ENCODE results near the gene ADAMTS6. TPM values are rescaled to one million over a fixed set of nuclear protein-coding genes. Genes with fewer than 3 reads are reported as not detected.

ADAMTS6 gene
- total RNA-seq, 2 experiments from 2014 or later, result 2.0 to 2.6 TPM

- ChIA-PET CTCF (interaction anchor here (0.8 kb wide), 1 partner anchor 9 kb away, joined by 3 read pairs; no protein-coding TSS in a partner anchor), POLR2A (no interaction called here)
- Histone ChIP-seq H3K27ac (ENCODE audit: low read depth in 1 of 2, low read length in 2 of 2) (no peak overlapping the region), H3K36me3 (ENCODE audit: insufficient read depth, low read length) (no peaks in the 10 kb centered on the region), H3K27me3 (ENCODE audit: control insufficient read depth in 1 of 2, insufficient read depth in 2 of 2, low read length in 2 of 2) (no peaks in the 10 kb centered on the region), H3K9me3 (ENCODE audit: control insufficient read depth in 1 of 2, insufficient read depth in 1 of 2, low read length in 2 of 2) (no peaks in the 10 kb centered on the region), H3K4me1 (ENCODE audit: insufficient read depth, low read length) (no peaks in the 10 kb centered on the region), H3K4me3 (ENCODE audit: low read length) (no peak overlapping the region)
- no peak overlapping the region for H3K4me3 Mint-ChIP-seq
- no peaks in the 10 kb centered on the region for H3K27me3 Mint-ChIP-seq
- intact Hi-C loops (cut with DNase I, micrococcal nuclease), result no loop called here
- no peaks in the 10 kb centered on the region for H3K4me1 Mint-ChIP-seq (ENCODE audit: low read depth)
- no peak for DNase-seq
- H3K36me3 Mint-ChIP-seq (ENCODE audit: low read depth), result no peaks in the 10 kb centered on the region
- ATAC-seq (ENCODE audit: poor library complexity), result no peak
- TF ChIP-seq, protein P1, sequence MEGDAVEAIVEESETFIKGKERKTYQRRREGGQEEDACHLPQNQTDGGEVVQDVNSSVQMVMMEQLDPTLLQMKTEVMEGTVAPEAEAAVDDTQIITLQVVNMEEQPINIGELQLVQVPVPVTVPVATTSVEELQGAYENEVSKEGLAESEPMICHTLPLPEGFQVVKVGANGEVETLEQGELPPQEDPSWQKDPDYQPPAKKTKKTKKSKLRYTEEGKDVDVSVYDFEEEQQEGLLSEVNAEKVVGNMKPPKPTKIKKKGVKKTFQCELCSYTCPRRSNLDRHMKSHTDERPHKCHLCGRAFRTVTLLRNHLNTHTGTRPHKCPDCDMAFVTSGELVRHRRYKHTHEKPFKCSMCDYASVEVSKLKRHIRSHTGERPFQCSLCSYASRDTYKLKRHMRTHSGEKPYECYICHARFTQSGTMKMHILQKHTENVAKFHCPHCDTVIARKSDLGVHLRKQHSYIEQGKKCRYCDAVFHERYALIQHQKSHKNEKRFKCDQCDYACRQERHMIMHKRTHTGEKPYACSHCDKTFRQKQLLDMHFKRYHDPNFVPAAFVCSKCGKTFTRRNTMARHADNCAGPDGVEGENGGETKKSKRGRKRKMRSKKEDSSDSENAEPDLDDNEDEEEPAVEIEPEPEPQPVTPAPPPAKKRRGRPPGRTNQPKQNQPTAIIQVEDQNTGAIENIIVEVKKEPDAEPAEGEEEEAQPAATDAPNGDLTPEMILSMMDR (IDR thresholded peaks at IDR 0.05), result no peak
- H3K9me3 Mint-ChIP-seq, result no peaks in the 10 kb centered on the region
- no peak overlapping the region for H3K27ac Mint-ChIP-seq
Observed at GRCh38 chr5:65190328-65191053, 291.2 kb downstream of the ADAMTS6 start.

GRCh38 chr5:65186646-65187227, 295.0 kb downstream of the ADAMTS6 start:
- Histone ChIP-seq H3K4me1 (ENCODE audit: insufficient read depth, low read length) (no peaks in the 10 kb centered on the region), H3K9me3 (ENCODE audit: control insufficient read depth in 1 of 2, insufficient read depth in 1 of 2, low read length in 2 of 2) (no peaks in the 10 kb centered on the region), H3K36me3 (ENCODE audit: insufficient read depth, low read length) (no peaks in the 10 kb centered on the region), H3K4me3 (ENCODE audit: low read length) (no peak overlapping the region), H3K27me3 (ENCODE audit: control insufficient read depth in 1 of 2, insufficient read depth in 2 of 2, low read length in 2 of 2) (no peaks in the 10 kb centered on the region), H3K27ac (ENCODE audit: low read depth in 1 of 2, low read length in 2 of 2) (no peak overlapping the region)
- ChIA-PET POLR2A (no interaction called here), CTCF (no interaction called here)
- H3K27ac Mint-ChIP-seq, result no peak overlapping the region
- intact Hi-C loops (cut with DNase I, micrococcal nuclease), result no loop called here
- H3K9me3 Mint-ChIP-seq, result no peaks in the 10 kb centered on the region
- H3K4me3 Mint-ChIP-seq, result no peak overlapping the region
- no peak for ATAC-seq (ENCODE audit: poor library complexity)
- H3K36me3 Mint-ChIP-seq (ENCODE audit: low read depth), result no peaks in the 10 kb centered on the region
- H3K27me3 Mint-ChIP-seq, result no peaks in the 10 kb centered on the region
- no peaks in the 10 kb centered on the region for H3K4me1 Mint-ChIP-seq (ENCODE audit: low read depth)
- TF ChIP-seq, protein P1 (IDR thresholded peaks at IDR 0.05), result no peak
- no peak for DNase-seq

DNA sequence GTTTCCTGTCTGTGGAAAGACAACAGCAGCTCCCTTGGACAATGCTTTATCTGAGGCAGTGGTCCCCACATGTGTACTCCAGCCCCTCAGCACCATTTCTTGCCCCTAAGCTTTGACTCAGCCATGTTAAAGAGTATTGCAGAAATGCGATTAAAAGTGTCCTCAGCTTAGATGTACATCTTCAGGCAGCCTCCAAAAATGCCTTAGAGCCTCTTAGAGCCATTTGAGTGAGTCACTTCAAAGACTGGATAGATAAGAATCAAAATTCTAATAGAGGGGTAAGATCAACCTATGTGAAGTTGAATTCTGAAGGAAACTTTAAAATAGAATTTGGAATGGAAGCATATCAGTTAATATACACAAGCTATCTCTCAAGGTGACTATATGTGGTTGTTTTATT, 296.3 kb downstream of the ADAMTS6 start:
- no peaks in the 10 kb centered on the region for H3K4me1 ChIP-seq (ENCODE audit: insufficient read depth, low read length)
- no peaks in the 10 kb centered on the region for H3K36me3 Mint-ChIP-seq (ENCODE audit: low read depth)
- H3K4me3 Mint-ChIP-seq, result no peak overlapping the region
- no peak overlapping the region for H3K27ac Mint-ChIP-seq
- ATAC-seq (ENCODE audit: poor library complexity) (no peak), DNase-seq (no peak)
- no peaks in the 10 kb centered on the region for H3K4me1 Mint-ChIP-seq (ENCODE audit: low read depth)
- TF ChIP-seq, protein P1 (IDR thresholded peaks at IDR 0.05), result no peak
- no peaks in the 10 kb centered on the region for H3K9me3 ChIP-seq (ENCODE audit: control insufficient read depth in 1 of 2, insufficient read depth in 1 of 2, low read length in 2 of 2)
- ChIA-PET CTCF (interaction anchor here (1.0 kb wide), 1 partner anchor 13 kb away, joined by 3 read pairs; no protein-coding TSS in a partner anchor), POLR2A (no interaction called here)
- H3K27ac ChIP-seq (ENCODE audit: low read depth in 1 of 2, low read length in 2 of 2), result no peak overlapping the region
- no peaks in the 10 kb centered on the region for H3K9me3 Mint-ChIP-seq
- intact Hi-C loops (cut with DNase I, micrococcal nuclease), result no loop called here
- no peaks in the 10 kb centered on the region for H3K27me3 Mint-ChIP-seq
- H3K36me3 ChIP-seq (ENCODE audit: insufficient read depth, low read length), result no peaks in the 10 kb centered on the region
- H3K27me3 ChIP-seq (ENCODE audit: control insufficient read depth in 1 of 2, insufficient read depth in 2 of 2, low read length in 2 of 2), result no peaks in the 10 kb centered on the region
- no peak overlapping the region for H3K4me3 ChIP-seq (ENCODE audit: low read length)

Data from CD4-positive, alpha-beta T cell (primary cell).